HG03025 (cell line): ENCODE results near the gene ANKS3.

Experiments used
- ATAC-seq: cut with Tn5 transposase; IDR thresholded peaks from one replicate; pipeline ENCODE4 v1.9.1; 2021; ENCODE audit warnings: mild to moderate bottlenecking, moderate library complexity; ENCODE audit not compliant: unreplicated experiment, low FRiP score

Gene ANKS3, protein sequence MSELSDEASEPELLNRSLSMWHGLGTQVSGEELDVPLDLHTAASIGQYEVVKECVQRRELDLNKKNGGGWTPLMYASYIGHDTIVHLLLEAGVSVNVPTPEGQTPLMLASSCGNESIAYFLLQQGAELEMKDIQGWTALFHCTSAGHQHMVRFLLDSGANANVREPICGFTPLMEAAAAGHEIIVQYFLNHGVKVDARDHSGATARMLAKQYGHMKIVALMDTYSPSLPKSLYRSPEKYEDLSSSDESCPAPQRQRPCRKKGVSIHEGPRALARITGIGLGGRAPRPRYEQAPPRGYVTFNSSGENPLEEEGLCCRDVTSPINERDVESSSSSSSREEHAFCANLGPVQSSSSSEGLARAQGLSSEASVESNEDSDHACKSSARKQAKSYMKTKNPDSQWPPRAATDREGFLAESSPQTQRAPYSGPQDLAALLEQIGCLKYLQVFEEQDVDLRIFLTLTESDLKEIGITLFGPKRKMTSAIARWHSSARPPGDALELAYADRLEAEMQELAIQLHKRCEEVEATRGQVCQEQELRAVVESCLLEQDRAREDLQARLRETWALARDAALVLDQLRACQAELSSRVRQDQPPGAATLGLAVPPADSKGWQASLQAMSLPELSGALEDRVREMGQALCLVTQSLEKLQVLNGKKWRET

DNA sequence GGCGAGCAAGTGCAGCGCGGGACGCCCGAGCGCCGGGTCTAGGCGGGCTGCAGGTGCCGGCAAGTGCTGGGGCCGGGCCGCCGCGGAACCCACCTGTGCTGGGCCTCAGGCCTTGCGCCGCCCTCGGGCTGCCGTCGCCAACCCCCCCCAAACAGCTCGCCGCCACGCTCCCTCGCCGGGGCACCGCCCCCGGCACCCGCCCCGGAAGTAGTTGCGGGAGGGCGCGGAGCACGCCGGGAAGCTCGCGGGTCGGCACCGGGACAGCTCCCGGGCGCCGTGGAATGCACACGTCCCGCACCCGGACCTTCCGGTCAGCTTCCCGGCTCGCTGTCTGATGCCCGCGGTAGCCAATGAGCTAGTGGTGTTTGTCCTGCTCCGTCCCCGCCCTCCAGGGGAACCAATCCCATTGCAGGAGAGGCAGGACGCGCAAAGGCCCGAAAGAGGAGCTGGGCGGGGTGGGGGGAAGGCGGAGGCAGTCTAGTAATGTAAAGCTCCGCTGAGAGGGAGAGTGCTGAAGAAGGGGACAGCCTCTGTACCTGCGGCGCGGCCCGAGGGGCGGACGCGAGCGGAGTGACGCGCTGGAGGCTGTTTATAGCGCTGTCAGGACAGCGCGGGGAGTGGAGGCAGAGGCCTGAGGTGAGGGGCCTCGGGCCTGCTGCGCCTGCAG, at the start of gene ANKS3, which contains the start of gene DNAAF8:
ANKS3 (minus strand) TSS at position 209 of the 667 bp plus-strand sequence. CDS start 4,122 bp downstream, outside the sequence.
DNAAF8 (plus strand) TSS at position 475 of the 667 bp plus-strand sequence. CDS start 1,978 bp downstream, outside the sequence.
- ATAC-seq = peak; percentile 73

DNA sequence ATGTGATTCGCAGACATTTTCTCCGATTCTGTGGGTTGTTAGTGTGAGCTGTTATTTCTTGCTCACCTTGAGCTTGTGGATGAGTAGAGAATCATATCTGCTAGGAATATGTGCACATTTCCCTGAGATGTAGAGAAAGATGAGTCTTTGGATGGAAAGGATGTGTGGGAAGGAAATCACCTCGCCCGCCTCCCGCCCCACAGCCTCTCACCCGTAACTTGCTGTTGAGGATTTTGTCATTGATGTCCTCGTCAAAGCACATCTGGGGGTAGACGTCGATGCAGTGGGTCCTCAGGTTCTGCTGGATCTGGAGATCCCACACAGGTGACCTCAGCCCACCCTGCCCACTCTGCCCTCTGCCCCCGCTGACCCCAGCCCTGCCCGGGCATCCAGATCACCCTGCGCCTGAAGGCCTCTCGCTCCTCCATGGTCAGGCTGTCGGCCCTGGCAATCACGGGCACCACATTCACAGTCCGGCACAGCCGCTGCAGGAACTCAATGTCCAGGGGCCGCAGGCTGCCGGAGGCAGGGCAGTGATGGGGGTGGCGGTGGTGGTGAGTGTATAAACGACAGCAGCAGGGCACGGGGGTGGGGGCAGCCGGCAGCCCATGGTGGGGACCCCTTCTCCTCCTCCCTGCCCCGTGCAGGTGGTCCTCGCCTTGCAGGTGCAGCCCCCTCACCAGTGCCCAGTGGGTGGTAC, 49.3 kb upstream of the ANKS3 start:
- ATAC-seq = no peak

DNA sequence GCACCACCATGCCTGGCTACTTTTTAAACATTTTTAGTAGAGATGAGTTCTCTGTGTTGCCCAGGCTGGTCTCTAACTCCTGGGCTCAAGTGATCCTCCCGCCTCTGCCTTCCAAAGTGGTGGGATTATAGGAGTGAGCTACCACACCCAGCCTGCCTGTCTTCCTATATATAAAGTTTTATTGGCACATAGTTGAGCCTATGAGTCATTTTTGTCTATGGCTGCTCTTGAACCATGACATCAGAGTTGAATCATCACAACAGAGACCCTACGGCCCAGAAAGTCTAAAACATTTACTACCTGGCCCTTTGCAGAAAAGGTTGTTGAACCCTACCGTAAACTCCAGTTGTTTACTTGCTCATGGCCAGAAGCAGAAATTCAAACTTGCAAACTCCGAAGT, 46.2 kb upstream of the ANKS3 start:
- no peak for ATAC-seq

DNA sequence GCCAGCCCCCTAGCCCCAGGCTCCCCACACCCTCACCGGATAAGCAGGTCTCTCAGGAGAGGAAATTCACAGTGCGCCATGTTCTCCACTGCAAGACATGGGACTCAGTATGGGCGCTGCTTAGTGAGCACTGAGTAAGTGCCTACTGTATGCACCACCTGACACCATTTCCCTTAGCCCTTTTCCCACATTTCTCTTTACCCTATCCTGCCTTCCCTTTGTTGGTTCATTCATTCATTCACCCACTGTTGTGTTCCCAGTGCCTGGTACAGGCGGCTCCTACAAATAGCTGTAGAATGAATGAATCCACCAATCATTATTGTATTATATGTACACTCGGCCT, 44.0 kb upstream of the ANKS3 start:
- no peak for ATAC-seq

DNA sequence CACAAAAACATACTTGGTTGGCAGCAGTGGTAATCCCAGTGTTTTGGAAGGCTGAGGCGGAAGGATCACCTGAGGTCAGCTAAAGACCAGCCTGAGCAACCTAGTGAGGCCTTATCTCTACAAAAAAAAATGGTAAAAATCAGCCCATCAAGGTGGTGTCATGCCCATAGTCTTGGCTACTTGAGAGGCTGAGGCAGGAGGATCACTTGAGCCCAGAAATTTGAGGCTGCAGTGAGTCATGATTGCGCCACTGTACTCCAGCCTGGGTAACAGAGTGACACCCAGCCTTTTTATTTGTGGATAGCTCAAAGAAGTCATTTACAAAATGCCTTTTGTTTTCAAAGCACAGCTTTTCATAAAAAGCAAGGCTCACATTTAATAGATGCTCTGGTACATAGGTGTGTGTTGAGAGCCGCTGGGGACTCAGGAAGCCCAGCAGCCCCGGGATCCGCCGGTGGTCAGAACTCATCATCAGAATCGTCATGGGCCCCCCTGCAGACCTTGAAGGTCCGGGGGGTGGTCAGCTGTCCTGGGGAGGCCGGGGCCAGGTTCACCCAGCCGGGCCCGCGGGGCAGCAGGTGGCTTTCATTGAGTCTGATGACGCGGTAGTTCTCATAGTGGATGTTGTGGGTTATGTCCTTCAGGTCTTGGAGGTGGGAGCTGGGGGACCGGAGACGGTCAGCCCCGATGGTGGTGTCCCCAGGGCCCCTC, 43.4 kb upstream of the ANKS3 start:
- ATAC-seq = no peak

DNA sequence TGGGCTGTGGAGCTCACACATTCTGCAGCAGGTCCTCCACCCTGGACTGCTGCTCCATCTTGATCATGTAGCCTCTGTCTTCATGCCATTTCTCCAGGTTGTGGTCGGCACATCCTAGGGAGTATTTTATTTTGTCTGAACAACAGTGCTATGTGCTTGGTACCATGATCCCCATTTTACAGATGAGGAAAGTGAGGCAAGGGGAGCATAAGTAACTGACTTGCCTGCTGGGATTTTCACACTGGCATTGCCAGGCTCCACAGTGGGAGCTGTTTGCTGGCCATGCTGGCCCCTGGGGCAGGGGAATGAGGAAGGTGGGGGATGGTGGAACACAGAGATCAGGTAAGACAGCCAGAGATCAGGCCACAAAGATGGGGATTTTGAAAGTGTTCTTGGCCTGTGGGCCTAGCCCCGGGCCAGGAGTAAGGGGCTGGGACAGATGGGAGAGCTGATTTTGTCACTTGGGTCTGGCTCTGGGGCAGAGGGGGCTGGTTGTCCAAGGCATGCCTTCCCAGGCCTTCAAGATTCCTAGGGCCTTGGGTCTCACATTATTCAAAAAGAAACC, 42.2 kb upstream of the ANKS3 start:
- no peak for ATAC-seq

DNA sequence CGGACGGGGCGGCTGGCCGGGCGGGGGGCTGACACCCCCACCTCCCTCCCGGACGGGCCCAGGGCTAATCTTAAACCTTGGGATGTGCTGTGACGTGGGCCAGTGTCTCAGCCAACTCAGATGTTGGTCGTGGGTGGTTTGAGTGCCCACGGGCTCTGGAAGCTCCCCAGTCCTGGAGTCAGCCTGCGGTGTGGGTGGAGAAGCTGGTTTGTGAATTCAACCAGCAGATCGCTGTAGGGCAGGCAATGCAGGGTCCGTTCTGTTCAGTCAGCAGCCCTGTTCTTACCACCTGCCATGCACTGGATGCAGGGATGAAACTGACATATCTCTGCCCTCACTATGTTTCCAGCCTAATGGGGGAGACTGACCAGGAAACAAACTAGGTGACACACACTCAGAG, 40.9 kb upstream of the ANKS3 start:
- no peak for ATAC-seq

DNA sequence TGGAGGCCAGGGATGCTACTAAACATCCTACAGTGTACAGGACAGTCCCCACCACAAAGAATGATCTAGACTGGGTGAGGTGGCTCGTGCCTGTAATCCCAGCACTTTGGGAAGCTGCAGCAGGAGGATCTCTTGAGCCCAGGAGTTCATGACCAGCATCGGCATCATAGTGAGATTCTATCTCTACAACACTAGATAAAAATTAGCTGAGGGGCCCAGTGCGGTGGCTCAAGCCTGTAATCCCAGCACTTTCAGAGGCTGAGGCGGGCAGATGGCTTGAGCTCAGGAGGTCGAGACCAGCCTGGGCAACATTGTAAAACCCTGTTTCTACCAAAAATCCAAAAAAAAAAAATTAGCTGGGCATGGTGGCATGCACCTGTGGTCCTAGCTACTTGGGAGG, 38.3 kb upstream of the ANKS3 start:
- ATAC-seq = no peak

DNA sequence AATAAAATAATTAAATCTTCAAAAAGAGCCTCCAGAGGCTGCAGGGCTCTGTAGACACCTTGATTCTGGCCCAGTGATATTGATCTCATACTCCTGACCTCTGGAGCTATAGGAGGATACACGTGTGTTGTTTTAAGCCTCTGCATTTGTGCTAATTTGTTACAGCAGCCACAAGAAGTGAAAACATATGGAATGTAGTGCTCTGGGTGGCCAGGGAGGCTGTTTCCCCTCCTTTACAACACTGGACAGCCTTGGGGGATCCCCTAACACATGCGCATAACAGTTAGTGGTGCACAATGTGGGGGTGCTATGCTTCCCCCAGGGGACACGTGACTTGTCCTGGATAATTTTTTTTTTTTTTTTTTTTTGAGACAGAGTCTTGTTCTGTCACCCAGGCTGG, 37.6 kb upstream of the ANKS3 start:
- ATAC-seq = no peak

DNA sequence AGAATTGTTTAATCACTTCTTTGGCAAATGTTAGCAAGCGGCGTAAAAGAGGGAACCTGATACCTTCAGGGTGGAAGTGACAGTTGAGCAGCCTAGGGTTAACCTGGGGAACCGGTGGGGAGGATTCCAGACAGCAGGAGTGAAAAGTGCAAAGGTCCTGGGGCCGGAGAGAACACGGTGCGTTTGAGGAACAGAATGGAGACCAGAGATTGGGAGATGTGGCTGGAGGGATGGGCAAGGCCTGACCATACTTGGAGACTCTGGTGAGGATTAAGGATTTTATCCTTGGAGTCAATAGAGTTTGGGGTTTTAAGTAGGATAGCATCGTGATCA, 35.2 kb upstream of the ANKS3 start:
- no peak for ATAC-seq

DNA sequence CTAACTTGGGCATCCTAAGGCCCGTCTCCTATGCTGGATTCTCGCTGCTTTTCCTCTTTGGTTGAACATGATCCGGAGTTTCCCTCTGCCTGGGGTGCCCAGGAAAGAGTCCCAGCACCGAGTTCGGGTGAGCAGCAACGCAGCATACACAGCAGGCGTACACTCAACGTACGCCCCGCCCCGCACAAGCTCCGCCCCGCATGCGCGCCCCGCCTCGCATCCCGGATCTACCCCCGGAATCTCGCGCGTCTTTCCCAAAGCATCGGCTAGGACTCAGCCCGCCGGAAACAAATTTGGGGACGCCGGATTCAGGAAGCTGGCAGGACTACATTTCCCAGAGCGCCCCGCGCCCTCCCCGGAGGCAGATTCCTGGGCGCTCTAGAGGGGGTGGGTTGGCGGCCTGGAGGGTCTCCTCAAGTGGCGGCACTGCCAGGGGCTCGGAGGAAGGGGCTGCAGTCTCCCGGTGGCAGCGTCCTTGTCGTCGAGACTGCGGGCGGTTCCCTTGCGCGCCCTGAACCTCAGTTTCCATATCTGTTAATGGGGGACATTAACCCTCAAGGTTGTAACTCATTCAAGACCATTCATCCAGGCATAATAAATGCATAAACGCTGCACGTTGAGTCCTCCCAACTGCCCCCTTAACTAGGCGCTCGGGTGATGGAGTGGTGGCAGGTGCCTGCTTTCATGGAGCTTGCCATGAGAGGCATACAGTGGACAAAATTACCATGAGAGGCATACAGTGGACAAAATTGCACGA, 34.7 kb upstream of the ANKS3 start:
- ATAC-seq = peak; percentile 52

DNA sequence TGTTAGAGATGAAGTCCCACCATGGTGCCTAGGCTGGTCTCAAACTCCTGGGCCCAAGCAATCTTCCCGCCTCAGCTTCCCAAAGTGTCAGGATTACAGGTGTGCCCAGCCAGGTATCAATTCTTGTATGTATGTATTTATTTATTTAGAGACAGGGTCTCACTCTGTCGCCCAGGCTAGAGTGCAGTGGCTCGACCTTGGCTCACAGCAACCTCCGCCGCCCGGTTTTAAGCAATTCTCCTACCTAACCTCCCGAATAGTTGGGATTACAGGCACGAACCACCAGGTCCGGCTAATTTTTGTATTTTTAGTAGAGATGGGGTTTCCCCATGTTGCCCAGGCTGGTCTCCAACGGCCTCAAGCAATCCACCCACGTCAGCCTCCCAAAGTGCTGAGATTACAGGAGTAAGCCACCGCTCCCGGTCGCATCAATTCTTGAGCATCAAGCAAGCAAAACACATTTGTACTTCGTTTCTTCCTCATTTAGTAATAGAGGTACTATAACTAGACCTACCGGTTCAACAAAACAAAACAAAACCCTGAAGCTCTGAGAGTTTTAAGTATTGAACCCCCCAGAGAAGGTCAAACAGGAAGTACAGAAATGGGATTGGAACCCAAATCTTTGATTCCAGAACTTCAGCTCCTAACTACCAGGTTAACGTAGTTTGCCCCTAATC, 33.9 kb upstream of the ANKS3 start:
- ATAC-seq = peak; percentile 3

DNA sequence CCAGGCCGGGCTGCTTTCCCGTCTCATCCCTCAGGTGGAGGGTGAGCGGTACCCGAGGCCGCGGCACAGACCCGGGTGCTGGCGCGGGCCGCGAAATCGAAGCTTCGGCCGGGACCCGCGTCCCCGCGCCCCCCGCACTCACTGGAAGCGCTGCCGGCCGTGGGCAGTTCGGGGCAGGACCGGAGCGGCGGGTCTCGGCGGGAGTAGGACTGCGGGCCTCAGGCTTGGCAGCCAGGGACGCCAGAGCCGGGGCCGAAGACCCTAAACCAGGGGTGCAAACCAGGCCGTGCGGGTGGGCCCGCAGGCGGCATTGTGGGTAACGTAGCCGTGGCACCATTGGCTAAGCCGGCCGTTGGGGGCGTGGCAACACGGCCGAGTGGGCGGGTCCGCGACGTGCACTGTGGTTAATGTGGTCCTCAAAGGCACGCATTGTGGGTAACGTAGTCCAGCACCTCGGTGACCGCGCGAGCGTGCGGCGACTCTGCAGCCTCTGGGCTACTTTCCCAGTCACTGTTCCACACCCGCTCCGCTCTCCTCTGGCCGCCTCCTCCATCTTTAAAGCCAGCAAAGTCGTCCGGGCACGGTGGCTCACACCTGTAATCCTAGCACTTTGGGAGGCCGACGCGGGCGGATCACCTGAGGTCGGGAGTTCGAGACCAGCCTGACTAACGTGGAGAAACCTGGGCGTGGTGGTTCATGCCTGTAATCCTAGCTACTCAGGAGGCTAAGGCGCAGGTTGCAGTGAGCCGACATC, 33.0 kb upstream of the ANKS3 start, which contains the start of gene ZNF500:
ZNF500 (minus strand) TSS at position 288 of the 754 bp plus-strand sequence. CDS start 1,184 bp downstream, outside the sequence.
- peak; percentile 81 for ATAC-seq

DNA sequence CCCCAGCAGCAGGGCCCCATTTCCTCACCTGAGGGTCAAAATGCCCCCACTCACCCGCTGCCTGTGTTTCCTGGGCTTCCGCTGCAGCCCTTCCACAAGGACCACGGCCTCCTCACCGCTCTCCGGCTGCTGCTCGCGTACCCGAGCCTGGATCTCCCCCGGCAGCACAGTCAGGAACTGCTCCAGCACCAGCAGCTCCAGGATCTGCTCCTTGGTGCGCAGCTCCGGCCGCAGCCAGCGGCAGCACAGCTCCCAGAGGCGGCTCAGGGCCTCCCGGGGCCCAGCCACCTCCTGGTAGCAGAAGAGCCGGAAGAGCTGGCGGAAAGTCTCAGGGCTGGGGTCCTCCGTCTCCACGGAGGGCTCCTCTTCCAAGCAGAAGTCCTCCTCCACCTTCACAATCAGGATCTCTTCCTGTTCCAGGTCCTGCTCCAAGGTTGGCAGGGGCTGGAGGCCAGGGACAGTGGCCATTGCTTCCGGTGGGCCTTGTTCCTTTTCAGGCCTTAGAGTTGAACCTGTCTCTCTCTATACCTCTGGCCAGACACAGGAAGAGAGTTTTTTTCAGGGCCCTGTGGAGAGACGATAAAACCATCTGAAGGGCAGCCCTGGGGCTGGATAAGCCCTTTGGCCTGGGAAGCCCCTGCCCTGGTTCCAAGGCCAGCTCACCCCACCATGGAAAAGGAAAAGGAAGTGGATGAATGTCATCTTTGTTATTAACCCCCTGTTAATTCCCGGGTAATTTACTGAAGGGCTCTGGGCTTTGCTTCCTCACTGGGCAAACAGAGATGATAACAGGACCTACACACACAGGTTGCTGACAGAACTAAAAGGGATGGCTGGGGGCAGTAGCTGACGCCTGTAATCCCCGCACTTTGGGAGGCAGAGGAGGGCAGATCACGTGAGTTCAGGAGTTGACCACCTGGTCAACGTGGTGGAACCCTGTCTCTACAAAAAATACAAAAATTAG, 31.7 kb upstream of the ANKS3 start:
- ATAC-seq = no peak

DNA sequence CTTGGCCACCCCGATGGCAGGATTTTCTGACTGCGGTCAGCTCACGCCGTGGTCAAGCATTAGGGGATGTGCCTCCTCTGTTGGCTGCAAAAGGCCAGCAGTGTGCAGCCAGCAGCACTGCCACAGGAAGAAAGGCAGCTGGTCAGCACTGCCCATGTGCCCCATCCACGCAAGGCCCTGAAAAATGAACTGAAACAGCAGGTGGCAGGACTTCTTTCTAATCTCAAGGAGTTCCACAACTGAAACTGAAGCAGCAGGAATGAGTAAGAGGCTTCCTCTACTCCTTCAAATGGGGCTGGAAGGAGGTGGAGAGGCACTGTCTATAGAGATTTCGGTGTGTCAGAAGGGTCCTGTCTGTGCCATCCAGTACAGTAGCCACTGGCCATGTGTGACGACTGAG, 29.7 kb upstream of the ANKS3 start:
- no peak for ATAC-seq

DNA sequence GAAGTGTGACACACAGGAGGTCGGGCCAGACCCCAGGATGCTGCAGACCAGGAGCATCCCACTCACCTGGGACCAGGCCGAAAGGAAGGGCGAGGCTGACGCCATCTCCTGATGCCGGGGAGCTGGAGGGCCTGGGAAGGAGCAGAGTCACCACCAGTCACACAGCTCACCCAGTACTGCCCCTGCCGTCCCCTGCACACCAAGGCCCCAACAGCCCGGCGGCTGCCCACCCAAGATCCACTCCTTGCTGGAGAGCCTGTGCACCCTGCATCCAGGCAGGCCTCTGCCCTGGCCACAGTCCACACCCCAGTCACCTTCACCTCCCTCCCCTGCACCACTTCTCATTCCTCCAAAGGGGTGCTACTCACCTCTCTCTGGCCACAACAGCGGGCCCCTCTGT, 28.1 kb upstream of the ANKS3 start:
- ATAC-seq = no peak
